ENCODE results near the gene FAM47C. TPM values are rescaled to one million over a fixed set of nuclear protein-coding genes. Genes with fewer than 3 reads are reported as not detected.
"Not testable (repeated sequence)": the region's sequence is repeated elsewhere in the genome, so short reads cannot be mapped to it uniquely, and the experiment has no call there.

Gene FAM47C
- total RNA-seq, 2 experiments from 2014 or later, result not detected

- H3K9me3 Mint-ChIP-seq; H3K27me3 Mint-ChIP-seq; H3K36me3 Mint-ChIP-seq; H3K27ac Mint-ChIP-seq; H3K4me1 Mint-ChIP-seq; H3K4me3 Mint-ChIP-seq; ATAC-seq (ENCODE audit: low read depth); DNase-seq; POLR2A ChIA-PET: not testable (repeated sequence)
Measured at GRCh38 chrX:37036674-37037220, 28.6 kb downstream of the FAM47C start.

- H3K36me3 Mint-ChIP-seq; H3K27ac Mint-ChIP-seq; DNase-seq; H3K27me3 Mint-ChIP-seq; H3K9me3 Mint-ChIP-seq; H3K4me1 Mint-ChIP-seq; POLR2A ChIA-PET; ATAC-seq (ENCODE audit: low read depth); H3K4me3 Mint-ChIP-seq: not testable (repeated sequence)
Measured at GRCh38 chrX:37038814-37039213, 30.6 kb downstream of the FAM47C start.

GRCh38 chrX:37042956-37043885 lies 35.1 kb downstream of the FAM47C start:
- H3K27ac Mint-ChIP-seq, H3K4me1 Mint-ChIP-seq, H3K36me3 Mint-ChIP-seq: not testable (repeated sequence)

GRCh38 chrX:37047776-37048175 lies 39.6 kb downstream of the FAM47C start:
- no peak overlapping the region for H3K27ac Mint-ChIP-seq
- no peak overlapping the region for H3K4me3 Mint-ChIP-seq
- no peaks in the 10 kb centered on the region for H3K27me3 Mint-ChIP-seq
- DNase-seq (no peak), ATAC-seq (ENCODE audit: low read depth) (no peak)
- H3K9me3 Mint-ChIP-seq, result no peaks in the 10 kb centered on the region
- POLR2A ChIA-PET, result no interaction called here
- no peaks in the 10 kb centered on the region for H3K4me1 Mint-ChIP-seq
- no peaks in the 10 kb centered on the region for H3K36me3 Mint-ChIP-seq

More at GRCh38 chrX:37042956-37043885, 35.1 kb downstream of the FAM47C start:
- H3K9me3 Mint-ChIP-seq; POLR2A ChIA-PET; ATAC-seq (ENCODE audit: low read depth); H3K27me3 Mint-ChIP-seq; DNase-seq; H3K4me3 Mint-ChIP-seq: not testable (repeated sequence)

- H3K4me1 Mint-ChIP-seq; H3K27ac Mint-ChIP-seq; POLR2A ChIA-PET; H3K36me3 Mint-ChIP-seq; DNase-seq; H3K4me3 Mint-ChIP-seq; ATAC-seq (ENCODE audit: low read depth); H3K9me3 Mint-ChIP-seq; H3K27me3 Mint-ChIP-seq: not testable (repeated sequence)
Measured at GRCh38 chrX:37057572-37057971, 49.4 kb downstream of the FAM47C start.

GRCh38 chrX:37060999-37061398 lies 52.8 kb downstream of the FAM47C start:
- Mint-ChIP-seq H3K27me3 (no peaks in the 10 kb centered on the region), H3K36me3 (no peaks in the 10 kb centered on the region), H3K4me1 (no peaks in the 10 kb centered on the region), H3K27ac (no peak overlapping the region), H3K9me3 (no peaks in the 10 kb centered on the region), H3K4me3 (no peak overlapping the region)
- POLR2A ChIA-PET, result no interaction called here
- no peak for DNase-seq
- no peak for ATAC-seq (ENCODE audit: low read depth)
